Transverse colon (tissue), 4 donors: Measurements from ENCODE around the gene SUSD3. TPM values are rescaled to one million over a fixed set of nuclear protein-coding genes. Genes with fewer than 3 reads are reported as not detected.

Experiments
- DNase-seq: peaks from one replicate; pipeline ENCODE4 v3.0.0-alpha.2; 2019
- H3K27ac ChIP-seq, 4 donors: fragments of 200-600 bp; sonication (generic); 2 replicates each; pipeline ENCODE4 v1.5.1; 2016 to 2018; ENCODE audit warnings: inconsistent platforms in 4 of 4
- H3K27me3 ChIP-seq: fragments of 200-600 bp; sonication (generic); 2 replicates; pipeline ENCODE4 v1.5.1; 2017; ENCODE audit warnings: inconsistent platforms
- H3K36me3 ChIP-seq, 4 donors: fragments of 200-600 bp; sonication (generic); 2 replicates each; pipeline ENCODE4 v1.5.1; 2017 to 2019; ENCODE audit warnings: inconsistent platforms in 4 of 4
- H3K4me1 ChIP-seq, 4 donors: fragments of 200-600 bp; sonication (generic); 2 replicates each; pipeline ENCODE4 v1.5.1; 2017 to 2020; ENCODE audit warnings: inconsistent platforms in 4 of 4
- H3K4me3 ChIP-seq, 4 donors: fragments of 200-600 bp; sonication (generic); 1 replicate in 1 of 4; 2 replicates in 3 of 4; pipeline versions ENCODE4 v1.5.1 to v1.6.1; 2017 to 2019; ENCODE audit warnings: inconsistent platforms in 4 of 4
- H3K9me3 ChIP-seq, 2 donors: fragments of 200-600 bp; sonication (generic); 2 replicates each; pipeline ENCODE4 v1.5.1; 2017 to 2019; ENCODE audit warnings: inconsistent platforms in 2 of 2
- EP300 ChIP-seq: sonication (generic); formaldehyde crosslinking; IDR thresholded peaks from one replicate; pipeline ENCODE4 v1.6.1; 2017; ENCODE audit warnings: antibody characterized with exemption, low read depth
- POLR2A ChIP-seq: fragments of 450-650 bp; IDR thresholded peaks from one replicate; pipeline ENCODE4 v1.6.1; 2016; ENCODE audit warnings: antibody characterized with exemption, mild to moderate bottlenecking, moderate library complexity
- POLR2AphosphoS5 ChIP-seq, 3 donors: sonication (generic); formaldehyde crosslinking; IDR thresholded peaks; one replicate each; pipeline ENCODE4 v1.6.1; 2016; ENCODE audit warnings: antibody characterized with exemption in 3 of 3
- WGBS, 2 donors: methylation state at CpG; one replicate each; pipeline ENCODE4 v1.1.5; 2018; ENCODE audit warnings: low coverage in 1 of 2; 5-methylcytosine and 5-hydroxymethylcytosine counted together
- in situ Hi-C, 4 donors: fragments of 200-750 bp; cut with MboI; loops; one replicate each; pipeline versions ENCODE4 v1.15.0 to v1.15.1; 2017; ENCODE audit warnings: low sequenced_read_pairs in 3 of 4, low pct_ligation_motif_present in 1 of 4, low pct_unique_long_range_greater_than_20kb in 1 of 4
- intact Hi-C: fragments of 100-400 bp; cut with DNase I; formaldehyde crosslinking; loops from one replicate; pipeline ENCODE4 v1.15.1; 2023; ENCODE audit warnings: low total_unique reads
- total RNA-seq, 4 donors: library from RNA; depleted of rRNA; stranded (reverse); fragments of >200 nt; gene quantifications; one replicate each; pipeline ENCODE4 v1.1.0, GENCODE V29; 2016
- TF ChIP-seq, protein P1 (sequence below), 5 experiments: fragments of 200-600 bp in 3 of 5; fragments of 450-650 bp in 2 of 5; sonication (generic) in 3 of 5; IDR thresholded peaks; 1 replicate in 2 of 5; 2 replicates in 3 of 5; pipeline ENCODE4 v1.5.1; 2016 to 2017; ENCODE audit warnings: antibody characterized with exemption in 5 of 5, inconsistent platforms in 3 of 5, mild to moderate bottlenecking in 2 of 5, moderate library complexity in 1 of 5

Gene SUSD3
- total RNA-seq, 4 donors from 2014 or later = 1.9 to 2.7 TPM; not detected in 2

DNA sequence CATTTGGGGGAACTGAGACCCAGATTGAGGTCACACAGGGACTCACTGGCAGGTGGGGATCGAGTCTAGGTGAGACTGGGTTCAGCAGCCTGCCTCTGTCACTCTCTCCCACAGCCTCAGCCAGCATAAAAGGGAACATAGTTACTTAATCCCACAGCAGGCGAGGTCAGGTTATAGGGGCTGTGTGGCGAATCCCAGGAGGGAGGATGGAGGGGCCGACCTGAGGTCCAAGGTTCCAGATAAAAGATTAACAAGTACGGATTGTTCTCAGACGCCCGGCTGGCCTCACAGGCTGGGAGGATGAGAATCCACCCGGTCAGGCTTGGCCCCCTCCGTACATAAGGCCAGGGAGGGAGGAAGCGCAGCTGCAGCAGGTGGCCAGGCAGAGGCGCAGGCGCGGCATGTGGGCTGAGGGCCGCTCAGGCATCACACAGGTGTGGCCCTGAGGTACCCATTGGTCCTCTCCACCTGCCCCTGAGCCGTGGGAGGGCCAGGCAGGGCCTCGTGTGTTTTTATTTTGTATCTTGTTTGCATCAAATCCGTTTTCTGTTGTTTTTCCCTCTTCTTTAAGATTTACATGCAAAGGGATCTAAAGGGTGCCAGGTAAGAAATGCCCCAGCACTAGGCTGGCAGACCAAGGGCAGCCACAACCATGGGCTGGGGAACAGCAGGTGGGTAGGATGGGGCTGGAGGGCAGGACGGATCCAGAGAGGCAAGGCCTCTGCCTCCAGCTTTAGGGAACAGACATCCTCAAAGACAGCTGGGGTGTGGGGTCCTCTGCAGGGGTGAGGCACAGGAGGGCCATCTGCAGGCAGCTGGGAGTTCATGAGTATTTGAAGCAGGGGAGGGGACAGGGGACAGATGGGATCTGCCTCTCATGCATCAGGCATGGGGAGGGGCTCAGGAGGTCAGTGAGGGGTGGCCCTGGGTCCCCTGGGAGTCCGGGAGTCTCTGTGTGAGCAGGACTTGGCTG is 3.6 kb downstream of the SUSD3 start:
- Histone ChIP-seq H3K36me3 (no peaks in the 10 kb centered on the region), H3K27ac (peak overlapping the region; percentile 17 to 47 (median 26)), H3K27me3 (no peaks in the 10 kb centered on the region), H3K4me1 (peaks cover 9 to 50% (median 21%) of the 10 kb centered on the region in 4 donors), H3K9me3 (no peaks in the 10 kb centered on the region), H3K4me3 (no peak overlapping the region)
- 46% methylated on average over 19 of the region's 19 CpGs; no CpG with 5 or more reads in 1 of the 2 donors for WGBS, 2 donors
- peak; percentile 74 for DNase-seq
- intact Hi-C loops = no loop called here
- TF ChIP-seq POLR2A (no peak), EP300 (no peak), POLR2AphosphoS5 (IDR thresholded peaks at IDR 0.05) (no peak)
- TF ChIP-seq, protein P1, sequence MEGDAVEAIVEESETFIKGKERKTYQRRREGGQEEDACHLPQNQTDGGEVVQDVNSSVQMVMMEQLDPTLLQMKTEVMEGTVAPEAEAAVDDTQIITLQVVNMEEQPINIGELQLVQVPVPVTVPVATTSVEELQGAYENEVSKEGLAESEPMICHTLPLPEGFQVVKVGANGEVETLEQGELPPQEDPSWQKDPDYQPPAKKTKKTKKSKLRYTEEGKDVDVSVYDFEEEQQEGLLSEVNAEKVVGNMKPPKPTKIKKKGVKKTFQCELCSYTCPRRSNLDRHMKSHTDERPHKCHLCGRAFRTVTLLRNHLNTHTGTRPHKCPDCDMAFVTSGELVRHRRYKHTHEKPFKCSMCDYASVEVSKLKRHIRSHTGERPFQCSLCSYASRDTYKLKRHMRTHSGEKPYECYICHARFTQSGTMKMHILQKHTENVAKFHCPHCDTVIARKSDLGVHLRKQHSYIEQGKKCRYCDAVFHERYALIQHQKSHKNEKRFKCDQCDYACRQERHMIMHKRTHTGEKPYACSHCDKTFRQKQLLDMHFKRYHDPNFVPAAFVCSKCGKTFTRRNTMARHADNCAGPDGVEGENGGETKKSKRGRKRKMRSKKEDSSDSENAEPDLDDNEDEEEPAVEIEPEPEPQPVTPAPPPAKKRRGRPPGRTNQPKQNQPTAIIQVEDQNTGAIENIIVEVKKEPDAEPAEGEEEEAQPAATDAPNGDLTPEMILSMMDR (IDR thresholded peaks at IDR 0.05) = no peak
- in situ Hi-C loops = no loop called here

DNA sequence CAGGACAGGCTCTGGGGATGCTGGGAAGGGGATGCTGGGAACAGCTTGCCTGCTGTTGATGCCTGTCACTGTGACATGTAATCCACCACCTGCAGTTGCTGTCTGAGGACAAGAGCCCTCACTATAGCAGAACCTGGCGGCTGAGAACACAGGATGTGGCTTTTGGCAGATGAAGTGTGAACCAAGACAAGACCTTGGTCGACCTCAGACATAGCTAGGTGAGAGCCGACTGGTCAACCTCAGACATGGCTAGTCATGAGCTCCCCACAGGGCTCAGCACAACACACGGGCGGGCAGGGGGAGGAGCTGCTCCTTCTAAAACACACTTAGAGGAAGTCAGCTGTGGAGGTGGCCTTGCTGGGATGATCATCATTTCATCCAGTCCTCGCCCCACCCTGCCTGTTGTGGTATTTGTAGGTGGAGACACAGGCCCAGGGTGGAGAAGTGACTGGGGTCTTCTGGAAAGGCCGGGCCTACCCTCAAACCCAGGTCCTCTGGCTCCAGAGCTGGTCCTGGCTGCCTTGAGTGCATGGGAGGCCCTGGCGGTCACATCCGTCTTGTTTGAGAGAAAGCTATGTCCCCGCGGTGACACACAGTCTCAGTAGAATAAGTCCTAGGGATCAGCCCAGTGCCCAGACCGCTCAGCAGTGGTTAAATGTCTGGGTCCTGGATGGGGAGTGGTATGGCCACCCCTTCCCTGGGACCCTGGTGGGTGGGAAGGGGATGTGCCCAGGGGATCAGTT is 6.1 kb downstream of the SUSD3 start:
- Histone ChIP-seq H3K9me3 (no peaks in the 10 kb centered on the region), H3K27me3 (no peaks in the 10 kb centered on the region), H3K27ac (peak overlapping the region; percentile 23 to 71 (median 56)), H3K4me3 (no peak overlapping the region), H3K36me3 (no peaks in the 10 kb centered on the region), H3K4me1 (peaks cover 0 to 35% (median 12%) of the 10 kb centered on the region in 4 donors)
- DNase-seq = peak; percentile 77
- in situ Hi-C loops (no loop called here), intact Hi-C loops (no loop called here)
- TF ChIP-seq EP300 (no peak), POLR2AphosphoS5 (IDR thresholded peaks at IDR 0.05) (peak in 2 of 3 donors; percentile 34 to 36), POLR2A (peak; percentile 40)
- TF ChIP-seq, protein P1 (IDR thresholded peaks at IDR 0.05) = no peak
- 83% methylated on average over 10 of the region's 12 CpGs; no CpG with 5 or more reads in 1 of the 2 donors for WGBS, 2 donors

- Histone ChIP-seq H3K27ac (peak overlapping the region in 1 of 4 donors; percentile 43), H3K4me1 (peaks cover 0 to 30% (median 10%) of the 10 kb centered on the region in 4 donors), H3K27me3 (no peaks in the 10 kb centered on the region), H3K4me3 (no peak overlapping the region), H3K9me3 (no peaks in the 10 kb centered on the region), H3K36me3 (no peaks in the 10 kb centered on the region)
- intact Hi-C loops (no loop called here), in situ Hi-C loops (no loop called here)
- no peak for DNase-seq
- WGBS, 2 donors = 79 to 93% methylated on average over 3 to 15 of the region's 15 CpGs
- TF ChIP-seq POLR2A (no peak), EP300 (no peak), POLR2AphosphoS5 (IDR thresholded peaks at IDR 0.05) (no peak)
- TF ChIP-seq, protein P1 (IDR thresholded peaks at IDR 0.05) = no peak
Observed at GRCh38 chr9:93065135-93065720, 6.7 kb downstream of the SUSD3 start.
